Cardiac fibroblast (primary cell): ENCODE measurements around the gene CCDC9B.

Experiments used
- DNase-seq, 2 donors: peaks; one replicate each; pipeline versions ENCODE4 v3.0.0 to v3.0.0-alpha.2; 2010; ENCODE audit warnings: low read depth in 2 of 2
- H3K4me3 ChIP-seq, 2 donors: replicated peaks in 1 of 2; 1 replicate in 1 of 2; 2 replicates in 1 of 2; pipeline ENCODE4 v1.5.1; 2011; ENCODE audit warnings: low read depth in 2 of 2, low read length in 2 of 2, mild to moderate bottlenecking in 2 of 2, moderate library complexity in 1 of 2
- CTCF ChIP-seq: IDR thresholded peaks from one replicate; pipeline ENCODE4 v1.5.1; 2011; ENCODE audit warnings: low read depth, mild to moderate bottlenecking, low read length, inconsistent platforms

Gene CCDC9B

GRCh38 chr15:40365016-40365415, 24.3 kb upstream of the CCDC9B start:
- no peak for DNase-seq
- H3K4me3 ChIP-seq, result no peak overlapping the region
- TF ChIP-seq CTCF, result no peak

GRCh38 chr15:40364251-40364650, 23.5 kb upstream of the CCDC9B start:
- no peak for TF ChIP-seq CTCF
- no peak for DNase-seq
- no peak overlapping the region for H3K4me3 ChIP-seq

GRCh38 chr15:40363611-40364010, 22.9 kb upstream of the CCDC9B start:
- DNase-seq, result no peak
- no peak overlapping the region for H3K4me3 ChIP-seq
- TF ChIP-seq CTCF, result no peak

GRCh38 chr15:40361640-40362039, 20.9 kb upstream of the CCDC9B start:
- DNase-seq, result no peak

DNA sequence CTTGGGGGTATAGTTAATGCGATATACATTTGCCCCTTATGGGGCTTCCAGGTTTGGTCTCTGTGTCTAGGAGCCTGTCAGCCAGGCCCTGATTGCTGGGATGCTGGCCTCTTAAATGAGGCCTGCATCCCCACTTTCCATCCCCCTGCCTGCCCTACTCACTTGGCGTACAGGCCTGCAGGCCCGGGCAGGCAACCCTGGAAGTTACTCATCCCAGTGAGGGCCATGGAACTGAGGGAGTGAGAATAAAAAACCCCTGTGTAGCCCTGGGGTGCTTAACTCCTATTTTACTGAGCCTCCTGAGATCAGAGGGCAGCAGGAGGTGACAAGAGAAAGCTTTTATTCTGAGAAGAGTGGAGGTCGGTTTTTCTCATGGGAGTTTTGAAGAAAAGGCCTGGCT, 19.3 kb upstream of the CCDC9B start:
- H3K4me3 ChIP-seq, result no peak overlapping the region
- TF ChIP-seq CTCF, result no peak
- DNase-seq, result no peak

More at GRCh38 chr15:40361640-40362039, 20.9 kb upstream of the CCDC9B start:
- H3K4me3 ChIP-seq, result no peak overlapping the region
- no peak for TF ChIP-seq CTCF

- peak; percentile 6 for TF ChIP-seq CTCF
- peak overlapping the region; percentile 51 to 52 for H3K4me3 ChIP-seq
- DNase-seq, result no peak
Measured at GRCh38 chr15:40358471-40359353, 18.0 kb upstream of the CCDC9B start.
